Activated naive CD4-positive, alpha-beta T cell treated with anti-CD3 and anti-CD28 coated beads for 36 hours (primary cell): ENCODE measurements around the gene QRFP. TPM values are rescaled to one million over a fixed set of nuclear protein-coding genes. Genes with fewer than 3 reads are reported as not detected.
"Not testable (repeated sequence)": the region's sequence is repeated elsewhere in the genome, so short reads cannot be mapped to it uniquely, and the experiment has no call there.

Source experiments
- CTCF ChIA-PET: fragments of 350-600 bp; sonication (Branson Sonifier 250); formaldehyde crosslinking; loops from one replicate; lab custom pipeline; 2021; ENCODE audit warnings: antibody characterized with exemption; lab: Charles Lee
- DNase-seq: peaks from one replicate; pipeline ENCODE4 v3.0.0-alpha.2; 2020
- H3K27ac Mint-ChIP-seq: one replicate; pipeline ENCODE4 v1.8.0; 2021; ENCODE audit warnings: mild to moderate bottlenecking, mixed read lengths
- H3K27me3 Mint-ChIP-seq: one replicate; pipeline ENCODE4 v1.8.0; 2021; ENCODE audit warnings: low read depth, mixed read lengths
- H3K36me3 Mint-ChIP-seq: one replicate; pipeline ENCODE4 v1.8.0; 2021; ENCODE audit warnings: low read depth, mixed read lengths
- H3K4me1 Mint-ChIP-seq: one replicate; pipeline ENCODE4 v1.8.0; 2021; ENCODE audit warnings: low read depth, mixed read lengths
- H3K4me3 Mint-ChIP-seq: one replicate; pipeline ENCODE4 v1.8.0; 2021; ENCODE audit warnings: mild to moderate bottlenecking, moderate library complexity, mixed read lengths
- H3K9me3 Mint-ChIP-seq: one replicate; pipeline ENCODE4 v1.8.0; 2021; ENCODE audit warnings: mixed read lengths
- intact Hi-C: fragments of 100-400 bp; cut with micrococcal nuclease; formaldehyde crosslinking; loops from one replicate; pipeline ENCODE4 v1.15.1; 2023
- total RNA-seq, 2 experiments: library from RNA; stranded (reverse); gene quantifications; one replicate each; pipeline ENCODE4 v1.2.3, GENCODE V29; 2021

The QRFP gene
- total RNA-seq, 2 experiments from 2014 or later = not detected

DNA sequence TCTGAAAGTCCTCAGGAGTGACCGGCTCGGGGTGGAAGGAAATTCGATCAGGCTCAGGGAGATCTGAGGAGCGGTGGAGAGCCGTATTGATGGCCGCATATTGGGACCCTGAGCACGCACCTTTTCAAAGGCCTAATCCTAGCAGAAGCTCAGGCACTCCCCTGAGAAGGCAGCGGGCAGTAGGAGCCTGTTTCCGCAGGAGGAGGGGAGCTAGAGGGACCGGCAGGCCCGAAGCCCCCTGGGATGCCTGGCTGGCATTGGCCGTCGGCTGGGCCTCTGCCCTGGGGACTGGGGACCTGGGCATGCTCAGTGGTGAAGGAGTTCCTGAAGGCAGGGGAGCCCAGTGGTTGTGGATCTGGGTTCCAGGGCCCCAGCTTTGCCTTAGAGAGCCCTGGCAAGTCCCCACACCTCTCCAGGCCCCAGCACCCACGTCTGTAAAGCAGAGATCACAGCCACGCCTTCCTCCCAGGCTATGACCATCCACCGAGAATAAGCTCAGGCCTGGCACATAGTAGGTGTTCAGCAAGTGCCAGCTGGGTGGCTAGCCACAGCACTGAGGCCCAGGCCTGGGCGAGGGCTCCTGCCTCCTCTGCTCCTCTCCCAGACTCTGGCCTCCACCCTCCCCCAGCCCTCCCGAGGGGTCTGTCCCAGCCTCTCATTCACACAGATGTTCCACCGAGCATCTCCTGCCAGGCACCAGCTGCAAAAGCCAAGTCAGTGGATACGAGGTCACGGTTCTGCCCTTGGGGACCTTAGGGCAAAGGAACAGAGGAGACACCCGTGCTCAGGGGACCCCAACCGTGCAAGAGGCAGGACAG, 17.2 kb upstream of the QRFP start:
- CTCF ChIA-PET = no interaction called here
- no peak overlapping the region for H3K27ac Mint-ChIP-seq

GRCh38 chr9:130912932-130913598, 16.5 kb upstream of the QRFP start:
- no peak for DNase-seq
- CTCF ChIA-PET = no interaction called here
- intact Hi-C loops = no loop called here
- H3K27ac Mint-ChIP-seq = no peak overlapping the region
- no peaks in the 10 kb centered on the region for H3K36me3 Mint-ChIP-seq
- H3K9me3 Mint-ChIP-seq = no peaks in the 10 kb centered on the region
- no peak overlapping the region for H3K4me3 Mint-ChIP-seq
- no peaks in the 10 kb centered on the region for H3K4me1 Mint-ChIP-seq
- no peaks in the 10 kb centered on the region for H3K27me3 Mint-ChIP-seq

More for the DNA sequence above, 17.2 kb upstream of the QRFP start:
- DNase-seq = no peak
- Mint-ChIP-seq H3K9me3 (no peaks in the 10 kb centered on the region), H3K4me3 (no peak overlapping the region), H3K27me3 (no peaks in the 10 kb centered on the region), H3K4me1 (no peaks in the 10 kb centered on the region), H3K36me3 (no peaks in the 10 kb centered on the region)
- intact Hi-C loops = no loop called here

DNA sequence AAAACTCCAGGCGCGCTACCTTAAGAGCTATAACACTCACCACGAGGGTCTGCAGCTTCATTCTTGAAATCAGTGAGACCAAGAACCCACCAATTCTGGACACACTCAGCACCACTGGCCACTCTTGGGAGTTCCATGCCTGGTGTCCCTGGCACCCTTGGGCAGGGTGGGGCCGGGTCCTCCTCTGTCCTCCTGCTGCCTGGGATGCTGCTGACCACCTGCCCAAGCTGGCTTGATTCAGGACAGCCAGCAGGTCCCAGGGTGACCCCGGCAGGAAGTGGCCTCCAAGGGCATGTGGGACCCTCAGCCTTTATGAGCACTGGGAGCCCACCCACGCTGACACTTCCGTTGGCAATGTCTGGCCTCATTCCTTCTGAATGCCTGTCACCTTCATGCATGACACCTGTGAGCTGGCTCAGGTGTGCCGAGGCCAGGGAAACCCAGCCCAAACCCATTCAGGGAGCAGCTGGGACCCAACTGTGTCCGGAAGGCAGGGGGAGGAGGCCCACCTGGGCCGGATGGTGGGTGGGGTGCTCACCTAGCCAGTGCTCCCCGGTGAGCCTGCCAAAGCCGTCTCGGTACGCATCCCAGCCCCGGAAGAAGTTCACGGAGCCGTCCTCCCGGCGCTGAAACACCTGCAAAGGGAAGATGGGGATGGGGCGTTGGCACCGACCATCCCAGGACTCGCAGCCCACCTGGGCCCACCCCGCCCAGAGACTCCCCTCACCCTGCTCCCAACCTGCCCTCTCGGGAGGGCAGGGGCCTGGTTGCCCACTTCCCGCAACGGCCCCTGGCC, 14.8 kb upstream of the QRFP start:
- intact Hi-C loops = no loop called here
- DNase-seq = no peak
- H3K4me3 Mint-ChIP-seq = no peak overlapping the region
- no peaks in the 10 kb centered on the region for H3K9me3 Mint-ChIP-seq
- no peaks in the 10 kb centered on the region for H3K4me1 Mint-ChIP-seq
- H3K36me3 Mint-ChIP-seq = no peaks in the 10 kb centered on the region
- CTCF ChIA-PET = interaction anchor here (1.1 kb wide), 1 partner anchor 34 kb away, joined by 3 read pairs; no protein-coding TSS in a partner anchor
- no peak overlapping the region for H3K27ac Mint-ChIP-seq
- no peaks in the 10 kb centered on the region for H3K27me3 Mint-ChIP-seq

DNA sequence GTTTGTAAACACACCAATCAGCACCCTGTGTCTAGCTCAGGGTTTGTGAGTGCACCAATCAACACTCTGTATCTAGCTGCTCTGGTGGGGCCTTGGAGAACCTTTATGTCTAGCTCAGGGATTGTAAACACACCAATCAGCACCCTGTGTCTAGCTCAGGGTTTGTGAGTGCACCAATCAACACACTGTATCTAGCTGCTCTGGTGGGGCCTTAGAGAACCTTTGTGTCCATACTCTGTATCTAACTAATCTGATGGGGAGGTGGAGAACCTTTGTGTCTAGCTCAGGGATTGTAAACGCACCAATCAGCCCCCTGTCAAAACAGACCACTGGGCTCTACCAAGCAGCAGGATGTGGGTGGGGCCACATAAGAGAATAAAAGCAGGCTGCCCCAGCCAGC, 14.1 kb upstream of the QRFP start:
- H3K4me1 Mint-ChIP-seq, intact Hi-C loops, H3K27me3 Mint-ChIP-seq, H3K36me3 Mint-ChIP-seq, H3K9me3 Mint-ChIP-seq, DNase-seq, H3K4me3 Mint-ChIP-seq, H3K27ac Mint-ChIP-seq: not testable (repeated sequence)
- CTCF ChIA-PET = interaction anchor here (1.1 kb wide), 1 partner anchor 35 kb away, joined by 3 read pairs; no protein-coding TSS in a partner anchor

DNA sequence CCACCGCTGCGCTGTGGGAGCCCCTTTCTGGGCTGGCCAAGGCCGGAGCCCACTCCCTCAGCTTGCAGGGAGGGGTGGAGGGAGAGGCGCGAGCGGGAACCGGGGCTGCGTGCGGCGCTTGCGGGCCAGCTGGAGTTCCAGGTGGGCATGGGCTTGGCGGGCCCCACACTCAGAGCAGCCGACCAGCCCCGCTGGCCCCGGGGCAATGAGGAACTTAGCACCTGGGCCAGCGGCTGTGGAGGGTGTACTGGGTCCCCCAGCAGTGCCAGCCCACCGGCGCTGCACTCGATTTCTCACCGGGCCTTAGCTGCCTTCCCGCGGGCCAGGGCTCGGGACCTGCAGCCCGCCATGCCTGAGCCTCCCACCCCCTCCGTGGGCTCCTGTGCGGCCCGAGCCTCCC, 13.4 kb upstream of the QRFP start:
- H3K9me3 Mint-ChIP-seq, CTCF ChIA-PET, H3K27ac Mint-ChIP-seq, H3K4me1 Mint-ChIP-seq, intact Hi-C loops, DNase-seq, H3K4me3 Mint-ChIP-seq, H3K27me3 Mint-ChIP-seq, H3K36me3 Mint-ChIP-seq: not testable (repeated sequence)

GRCh38 chr9:130908878-130909355, 12.3 kb upstream of the QRFP start:
- H3K27ac Mint-ChIP-seq = no peak overlapping the region
- no peaks in the 10 kb centered on the region for H3K36me3 Mint-ChIP-seq
- intact Hi-C loops = no loop called here
- no peaks in the 10 kb centered on the region for H3K4me1 Mint-ChIP-seq
- DNase-seq = no peak
- CTCF ChIA-PET = no interaction called here
- no peaks in the 10 kb centered on the region for H3K27me3 Mint-ChIP-seq
- H3K4me3 Mint-ChIP-seq = no peak overlapping the region
- no peaks in the 10 kb centered on the region for H3K9me3 Mint-ChIP-seq

DNA sequence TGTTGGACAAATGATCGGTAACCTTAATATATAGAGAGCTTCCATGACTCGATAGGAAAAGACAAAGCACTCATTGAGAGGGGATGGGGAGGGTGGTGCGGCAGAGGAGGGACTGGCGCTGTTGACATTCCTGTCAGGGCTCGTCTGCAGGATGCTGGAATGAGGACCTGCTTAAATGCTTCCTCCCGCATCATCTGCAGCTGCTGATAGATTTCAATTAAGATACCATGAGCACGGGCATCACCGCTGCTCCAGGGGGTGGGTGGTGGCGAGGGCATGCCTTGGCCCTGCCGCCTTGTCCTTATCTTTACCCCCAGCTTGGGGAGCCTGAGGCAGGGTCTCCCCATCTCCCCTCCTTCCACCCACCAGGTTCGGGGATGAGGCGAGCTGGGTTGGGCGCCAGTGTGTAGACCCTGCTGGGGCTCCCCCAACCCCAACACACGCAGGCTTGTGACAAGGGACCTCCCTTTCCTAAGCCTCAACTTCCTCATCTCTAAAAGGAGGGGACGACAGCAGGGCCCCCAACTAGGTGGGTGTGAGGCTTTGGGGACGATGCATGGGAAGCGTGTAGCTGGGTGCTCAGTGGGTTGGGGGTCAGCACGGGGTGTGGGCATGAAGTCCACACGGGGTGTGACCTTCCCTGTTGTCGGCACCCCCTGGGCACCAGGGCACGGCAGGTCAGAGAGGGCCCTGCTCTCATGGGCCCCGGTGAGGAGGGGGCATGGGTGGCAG, 11.7 kb upstream of the QRFP start:
- no peaks in the 10 kb centered on the region for H3K9me3 Mint-ChIP-seq
- H3K36me3 Mint-ChIP-seq = no peaks in the 10 kb centered on the region
- H3K27me3 Mint-ChIP-seq = no peaks in the 10 kb centered on the region
- no peak for DNase-seq
- intact Hi-C loops = no loop called here
- CTCF ChIA-PET = interaction anchor here (0.7 kb wide), 1 partner anchor 207 kb away, joined by 3 read pairs; no protein-coding TSS in a partner anchor
- H3K27ac Mint-ChIP-seq = no peak overlapping the region
- no peak overlapping the region for H3K4me3 Mint-ChIP-seq
- no peaks in the 10 kb centered on the region for H3K4me1 Mint-ChIP-seq

DNA sequence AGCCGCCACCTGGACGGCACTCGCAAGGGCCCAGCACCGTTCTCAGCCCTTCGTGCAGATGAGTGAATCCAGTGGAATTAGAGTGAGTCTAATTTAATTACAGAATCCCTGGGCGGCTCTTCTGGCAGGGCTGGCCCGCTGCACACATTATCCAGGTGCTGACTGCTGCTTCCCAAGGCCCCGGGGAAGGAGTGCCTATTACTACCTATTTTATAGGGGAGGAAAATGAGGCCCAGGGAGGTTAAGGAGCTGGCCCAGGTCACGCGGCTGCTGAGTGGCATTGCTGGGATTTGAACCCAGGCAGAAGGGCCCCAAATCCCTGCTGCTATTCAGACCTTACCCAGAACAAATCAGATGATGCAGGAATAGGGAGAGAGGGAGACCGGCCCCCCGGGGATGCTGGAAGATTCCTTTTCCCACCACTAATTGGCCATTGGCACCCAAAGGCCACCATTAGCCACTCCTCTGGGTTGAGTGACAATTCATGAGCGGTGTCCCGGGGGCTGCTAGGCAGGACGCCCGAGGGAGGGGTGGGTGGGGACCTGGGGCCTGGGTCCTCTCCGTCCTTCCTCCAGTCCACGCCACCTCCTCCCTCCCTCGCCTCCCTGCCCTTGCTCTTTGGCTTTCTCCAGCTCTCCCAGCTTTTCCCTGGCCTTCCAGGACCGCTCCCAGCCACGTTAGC, 10.3 kb upstream of the QRFP start:
- no peak for DNase-seq
- Mint-ChIP-seq H3K27me3 (no peaks in the 10 kb centered on the region), H3K4me3 (no peak overlapping the region), H3K9me3 (no peaks in the 10 kb centered on the region), H3K27ac (no peak overlapping the region), H3K36me3 (no peaks in the 10 kb centered on the region), H3K4me1 (no peaks in the 10 kb centered on the region)
- CTCF ChIA-PET = no interaction called here
- intact Hi-C loops = no loop called here

- H3K4me3 Mint-ChIP-seq = no peak overlapping the region
- CTCF ChIA-PET = no interaction called here
- no peaks in the 10 kb centered on the region for H3K27me3 Mint-ChIP-seq
- intact Hi-C loops = no loop called here
- H3K9me3 Mint-ChIP-seq = no peaks in the 10 kb centered on the region
- H3K36me3 Mint-ChIP-seq = no peaks in the 10 kb centered on the region
- H3K4me1 Mint-ChIP-seq = no peaks in the 10 kb centered on the region
- H3K27ac Mint-ChIP-seq = no peak overlapping the region
- no peak for DNase-seq
These were observed 9.5 kb upstream of the QRFP start for GRCh38 chr9:130905902-130906734.

DNA sequence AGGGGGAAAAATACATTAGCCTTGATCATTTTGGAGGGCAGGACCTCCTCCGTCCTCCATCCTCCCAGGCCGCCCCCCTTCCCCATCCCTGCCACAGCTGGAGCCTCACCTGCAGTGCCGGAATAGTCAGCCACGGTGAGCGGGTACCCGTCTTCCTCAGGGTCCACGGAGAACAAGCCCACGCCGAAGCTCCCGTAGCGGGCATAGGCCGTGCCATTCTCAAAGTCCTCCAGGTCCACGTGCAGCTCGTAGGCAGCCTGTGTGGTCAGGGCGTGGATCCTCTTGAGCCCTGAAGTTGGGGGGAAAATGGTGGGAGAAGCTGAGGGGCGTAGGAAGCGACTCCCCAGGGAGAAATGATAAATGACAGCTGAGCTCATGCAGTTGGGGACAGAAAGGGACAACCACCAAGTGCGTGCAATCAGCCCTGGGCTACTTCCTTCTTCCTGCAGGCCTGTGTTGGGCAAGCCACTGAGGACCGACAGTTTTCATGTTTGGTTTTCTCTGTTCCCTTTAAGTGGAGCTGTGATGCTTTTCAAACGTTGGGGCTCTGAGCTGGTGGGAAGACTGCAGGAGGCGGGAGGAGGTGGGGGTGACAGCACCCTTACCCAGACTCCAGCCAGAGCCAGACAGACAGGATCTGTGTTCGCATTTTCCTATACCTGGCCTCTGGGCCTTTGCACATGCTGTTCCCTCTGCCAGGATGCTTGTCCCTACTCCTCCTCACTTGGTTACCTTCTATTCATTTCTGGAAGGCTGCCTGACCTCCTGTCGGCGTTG, 8.7 kb upstream of the QRFP start:
- H3K27ac Mint-ChIP-seq = no peak overlapping the region

More for the DNA sequence above, 8.7 kb upstream of the QRFP start:
- Mint-ChIP-seq H3K4me1 (no peaks in the 10 kb centered on the region), H3K36me3 (no peaks in the 10 kb centered on the region), H3K27me3 (no peaks in the 10 kb centered on the region), H3K9me3 (no peaks in the 10 kb centered on the region), H3K4me3 (no peak overlapping the region)
- no peak for DNase-seq
- intact Hi-C loops = no loop called here
- CTCF ChIA-PET = no interaction called here
